CD4-positive, alpha-beta T cell (primary cell): ENCODE measurements around the gene NANS. TPM values are rescaled to one million over a fixed set of nuclear protein-coding genes. Genes with fewer than 3 reads are reported as not detected.

Source experiments
- ATAC-seq: fragments of 200-7000 bp; cut with Tn5 transposase; one replicate; pipeline ENCODE4 v1.10.0; 2022; ENCODE audit warnings: mild to moderate bottlenecking; ENCODE audit not compliant: poor library complexity
- CTCF ChIA-PET: fragments of 350-600 bp; sonication (Branson Sonifier 250); formaldehyde crosslinking; loops from one replicate; lab custom pipeline; 2021; ENCODE audit warnings: antibody characterized with exemption, inconsistent platforms; lab: Charles Lee
- POLR2A ChIA-PET: fragments of 350-600 bp; sonication (Branson Sonifier 250); formaldehyde crosslinking; loops from one replicate; lab custom pipeline; 2021; ENCODE audit warnings: antibody characterized with exemption, inconsistent platforms; lab: Charles Lee
- DNase-seq, 14 experiments: peaks; one replicate each; pipeline ENCODE4 v3.0.0-alpha.2; 2013 to 2020; ENCODE audit warnings: mixed read lengths in 2 of 14
- H3K27ac ChIP-seq, 2 donors: one replicate each; pipeline versions ENCODE4 v1.5.1 to v1.7.0; 2013; ENCODE audit warnings: low read length in 2 of 2, low read depth in 1 of 2, mild to moderate bottlenecking in 1 of 2
- H3K27me3 ChIP-seq, 2 experiments: 1 replicate in 1 of 2; 2 replicates in 1 of 2; pipeline versions ENCODE4 v1.6.1 to v1.7.0; 2013; ENCODE audit warnings: low read length in 2 of 2, control low read depth in 1 of 2, mild to moderate bottlenecking in 1 of 2, moderate library complexity in 1 of 2; ENCODE audit not compliant: insufficient read depth in 2 of 2, control insufficient read depth in 1 of 2
- H3K36me3 ChIP-seq: one replicate; pipeline ENCODE4 v1.6.1; 2013; ENCODE audit warnings: low read length, control low read depth; ENCODE audit not compliant: insufficient read depth
- H3K4me1 ChIP-seq: one replicate; pipeline ENCODE4 v1.6.1; 2013; ENCODE audit warnings: low read length, control low read depth; ENCODE audit not compliant: insufficient read depth
- H3K4me3 ChIP-seq: one replicate; pipeline ENCODE4 v1.5.1; 2013; ENCODE audit warnings: mild to moderate bottlenecking, low read length, moderate library complexity
- H3K9me3 ChIP-seq, 2 experiments: 1 replicate in 1 of 2; 2 replicates in 1 of 2; pipeline versions ENCODE4 v1.6.1 to v1.7.0; 2013; ENCODE audit warnings: low read length in 2 of 2, mild to moderate bottlenecking in 2 of 2, control low read depth in 1 of 2, moderate library complexity in 1 of 2; ENCODE audit not compliant: control insufficient read depth in 1 of 2, insufficient read depth in 1 of 2
- H3K27ac Mint-ChIP-seq: one replicate; pipeline ENCODE4 v1.8.0; 2020; ENCODE audit warnings: mixed read lengths
- H3K27me3 Mint-ChIP-seq: one replicate; pipeline ENCODE4 v1.8.0; 2021; ENCODE audit warnings: mixed read lengths
- H3K36me3 Mint-ChIP-seq: one replicate; pipeline ENCODE4 v1.8.0; 2021; ENCODE audit warnings: low read depth, mixed read lengths
- H3K4me1 Mint-ChIP-seq: one replicate; pipeline ENCODE4 v1.8.0; 2021; ENCODE audit warnings: low read depth, mixed read lengths
- H3K4me3 Mint-ChIP-seq: one replicate; pipeline ENCODE4 v1.8.0; 2020; ENCODE audit warnings: mild to moderate bottlenecking, mixed read lengths
- H3K9me3 Mint-ChIP-seq: one replicate; pipeline ENCODE4 v1.8.0; 2020; ENCODE audit warnings: mixed read lengths
- CTCF ChIP-seq: fragments of 200-600 bp; IDR thresholded peaks from one replicate; pipeline ENCODE4 v1.8.0; 2022; ENCODE audit warnings: antibody characterized with exemption, mild to moderate bottlenecking
- intact Hi-C, 2 experiments: fragments of 100-400 bp; cut with DNase I in 1 of 2; cut with micrococcal nuclease in 1 of 2; formaldehyde crosslinking; loops; one replicate each; pipeline versions ENCODE4 v1.15.1 to v1.9.0; 2023 to 2025; cut with DNase I, micrococcal nuclease
- total RNA-seq, 174 experiments: library from RNA in 2 of 174; stranded (reverse) in 2 of 174; gene quantifications; one replicate each; pipeline ENCODE4 v1.2.3 and lab custom pipeline; 2021 to 2026

The NANS gene
- total RNA-seq, 2 experiments from 2014 or later: 70.5 to 74.0 TPM

DNA sequence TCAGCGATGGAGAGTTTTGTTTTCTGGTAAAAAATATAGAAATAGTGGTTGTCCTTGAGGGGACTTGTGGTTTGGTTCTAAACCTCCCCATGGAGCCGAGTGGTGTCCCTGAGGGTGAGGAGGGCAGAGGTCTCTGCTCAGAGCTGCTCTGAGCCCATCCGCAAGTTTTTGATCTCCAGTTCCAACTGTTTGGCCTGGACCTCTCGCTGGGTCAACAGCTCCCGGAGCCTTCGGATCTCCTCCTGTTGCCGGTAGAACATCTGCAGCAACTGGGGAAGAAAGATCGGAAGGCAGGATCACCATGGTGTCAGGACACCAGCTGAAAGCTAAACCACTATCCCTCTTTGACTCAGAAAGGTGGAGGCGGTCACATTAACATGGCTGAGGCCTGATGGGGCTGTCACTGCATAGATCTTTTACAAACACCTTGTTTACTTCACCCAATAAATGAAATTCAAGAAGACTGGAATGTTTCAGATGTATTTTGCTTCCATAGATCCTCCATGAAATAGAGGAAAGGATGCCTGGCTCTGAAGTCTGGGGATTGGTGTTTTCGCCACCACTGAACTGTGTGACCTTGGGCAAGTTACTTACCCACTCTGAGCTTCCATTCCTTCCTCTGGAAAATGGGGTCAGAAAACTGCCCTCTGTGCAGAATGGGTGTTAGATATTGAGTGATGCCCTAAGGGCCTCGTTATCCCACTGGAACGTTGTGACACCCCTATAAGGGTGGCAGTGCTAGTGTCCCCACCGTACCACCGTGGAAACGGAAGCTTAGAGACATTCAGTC lies 68.3 kb downstream of the NANS start:
- Histone ChIP-seq H3K27ac (no peak overlapping the region), H3K4me3 (no peak overlapping the region), H3K9me3 (no peaks in the 10 kb centered on the region), H3K4me1 (peaks cover 32% of the 10 kb centered on the region), H3K27me3 (no peaks in the 10 kb centered on the region), H3K36me3 (peaks cover 31% of the 10 kb centered on the region)
- Mint-ChIP-seq H3K36me3 (peaks cover 23% of the 10 kb centered on the region), H3K4me3 (no peak overlapping the region), H3K27ac (no peak overlapping the region), H3K9me3 (no peaks in the 10 kb centered on the region), H3K4me1 (peaks cover 32% of the 10 kb centered on the region), H3K27me3 (no peaks in the 10 kb centered on the region)
- ATAC-seq (no peak), DNase-seq (no peak)
- TF ChIP-seq CTCF: no peak
- intact Hi-C loops: loop anchor here in 1 of 2 experiments (2.0 to 5.0 kb wide), 2 partner anchors 66 to 713 kb away; partner anchors contain the start of gene TDRD7
- CTCF ChIA-PET: no interaction called here
- POLR2A ChIA-PET: interaction anchor here (0.8 to 1.4 kb wide), 2 partner anchors 16 kb away, joined by 3 read pairs; no protein-coding TSS in a partner anchor

- CTCF ChIA-PET: no interaction called here
- intact Hi-C loops: no loop called here
Measured at GRCh38 chr9:98127226-98127625, 70.7 kb downstream of the NANS start.

DNA sequence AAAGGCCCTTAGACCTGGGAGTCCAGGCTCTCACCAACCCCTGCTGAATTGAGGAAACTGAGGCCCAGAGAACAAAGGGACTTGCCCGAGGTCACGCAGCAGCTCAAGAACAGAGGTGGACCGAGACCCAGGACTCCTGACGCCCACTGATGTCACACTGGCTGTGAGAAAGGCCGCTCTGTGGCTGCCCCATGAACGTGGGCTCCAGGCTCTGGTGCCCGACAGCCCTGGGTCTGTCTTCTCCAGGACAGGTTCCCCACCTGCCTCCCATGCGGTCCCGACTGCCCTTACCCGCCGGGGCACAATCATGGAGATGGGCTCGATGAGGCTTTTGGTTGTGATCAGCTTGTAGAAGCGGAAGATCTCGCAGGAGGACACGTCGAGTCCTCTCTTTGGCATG lies 71.8 kb downstream of the NANS start:
- Mint-ChIP-seq H3K4me1 (no peaks in the 10 kb centered on the region), H3K36me3 (peaks cover 47% of the 10 kb centered on the region), H3K4me3 (no peak overlapping the region), H3K27ac (no peak overlapping the region), H3K9me3 (no peaks in the 10 kb centered on the region), H3K27me3 (no peaks in the 10 kb centered on the region)
- Histone ChIP-seq H3K4me3 (no peak overlapping the region), H3K4me1 (peaks cover 4% of the 10 kb centered on the region), H3K9me3 (no peaks in the 10 kb centered on the region), H3K27ac (no peak overlapping the region), H3K36me3 (peaks cover 48% of the 10 kb centered on the region), H3K27me3 (no peaks in the 10 kb centered on the region)
- ChIA-PET POLR2A (interaction anchor here (0.7 to 2.5 kb wide), 2 partner anchors 10 to 68 kb away, joined by 3 to 6 read pairs; no protein-coding TSS in a partner anchor), CTCF (interaction anchor here (0.6 kb wide), 1 partner anchor 130 kb away, joined by 4 read pairs; no protein-coding TSS in a partner anchor)
- DNase-seq: no peak
- no peak for ATAC-seq
- intact Hi-C loops: no loop called here
- TF ChIP-seq CTCF: no peak

More at GRCh38 chr9:98127226-98127625, 70.7 kb downstream of the NANS start:
- Mint-ChIP-seq H3K4me1 (peaks cover 8% of the 10 kb centered on the region), H3K9me3 (no peaks in the 10 kb centered on the region), H3K27ac (no peak overlapping the region), H3K36me3 (peaks cover 36% of the 10 kb centered on the region), H3K27me3 (no peaks in the 10 kb centered on the region), H3K4me3 (no peak overlapping the region)
- DNase-seq (no peak), ATAC-seq (no peak)
- peaks cover 37% of the 10 kb centered on the region for H3K36me3 ChIP-seq
- peaks cover 10% of the 10 kb centered on the region for H3K4me1 ChIP-seq
- POLR2A ChIA-PET: interaction anchor here (2.5 kb wide), 1 partner anchor 9 kb away, joined by 6 read pairs; no protein-coding TSS in a partner anchor
- no peak for TF ChIP-seq CTCF
- no peak overlapping the region for H3K27ac ChIP-seq
- no peaks in the 10 kb centered on the region for H3K27me3 ChIP-seq
- no peak overlapping the region for H3K4me3 ChIP-seq
- H3K9me3 ChIP-seq: no peaks in the 10 kb centered on the region
